PFSK-1 (cell line): Measurements from ENCODE around the gene ACADL.

Experiments
- FOXP2 ChIP-seq: optimal IDR thresholded peaks from 2 replicates; pipeline ENCODE3; 2011; ENCODE audit warnings: borderline replicate concordance, control low read depth, inconsistent platforms; ENCODE audit not compliant: insufficient read depth; ENCODE audit errors: extremely low read length, extremely low read depth
- POLR2AphosphoS5 ChIP-seq: IDR thresholded peaks from 2 replicates; pipeline ENCODE4 v1.6.1; 2012; ENCODE audit warnings: low read depth, mild to moderate bottlenecking, control low read depth, low read length, moderate library complexity
- SIN3A ChIP-seq: IDR thresholded peaks from 2 replicates; pipeline ENCODE4 v1.6.1; 2012; ENCODE audit warnings: mild to moderate bottlenecking, low read length, moderate library complexity, borderline replicate concordance; ENCODE audit not compliant: insufficient read depth

DNA sequence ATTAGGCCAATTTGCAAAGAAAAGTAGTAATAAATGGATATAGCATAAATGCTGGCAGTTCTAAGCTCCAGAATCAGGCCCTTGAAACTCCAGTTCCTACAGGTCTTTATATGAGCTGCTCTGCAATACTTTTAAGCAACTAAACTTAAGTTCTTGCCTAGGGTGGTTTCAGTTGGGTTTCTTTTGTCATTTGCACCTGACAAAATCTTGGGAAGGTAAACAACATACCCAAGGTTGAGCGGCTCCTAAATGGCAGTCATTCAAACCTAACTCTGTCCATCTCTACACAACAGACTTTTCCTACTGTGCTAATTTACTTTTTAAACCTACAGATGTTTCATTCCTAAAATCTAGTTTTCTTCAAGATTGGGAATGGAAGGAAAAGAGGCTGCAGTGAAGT is 44.8 kb downstream of the ACADL start:
- TF ChIP-seq POLR2AphosphoS5 (no peak), SIN3A (no peak), FOXP2 (no peak)
